Lung (tissue), 12 donors: ENCODE data around the gene TNFRSF11A. TPM values are rescaled to one million over a fixed set of nuclear protein-coding genes. Genes with fewer than 3 reads are reported as not detected.

Experiments
- ATAC-seq: fragments of 200-7000 bp; cut with Tn5 transposase; one replicate; pipeline ENCODE4 v1.9.1; 2020; ENCODE audit warnings: moderate number of reproducible peaks; ENCODE audit not compliant: insufficient read depth, low FRiP score
- DNase-seq, 3 donors: peaks; one replicate each; pipeline ENCODE4 v3.0.0-alpha.2; 2013 to 2017
- H3K27ac ChIP-seq, 2 donors: one replicate each; pipeline ENCODE4 v1.5.1; 2013; ENCODE audit warnings: mild to moderate bottlenecking in 2 of 2, moderate library complexity in 2 of 2, control low read depth in 1 of 2, inconsistent platforms in 1 of 2, low read depth in 1 of 2, low read length in 1 of 2
- H3K27me3 ChIP-seq, 3 donors: one replicate each; pipeline ENCODE4 v1.5.1; 2013; ENCODE audit warnings: low read length in 2 of 3; ENCODE audit not compliant: control insufficient read depth in 3 of 3, insufficient read depth in 3 of 3
- H3K36me3 ChIP-seq, 4 donors: one replicate each; pipeline ENCODE4 v1.5.1; 2013; ENCODE audit warnings: low read length in 4 of 4, mild to moderate bottlenecking in 1 of 4, moderate library complexity in 1 of 4; ENCODE audit not compliant: control insufficient read depth in 4 of 4, insufficient read depth in 4 of 4
- H3K4me1 ChIP-seq, 5 donors: one replicate each; pipeline ENCODE4 v1.5.1; 2013; ENCODE audit warnings: low read length in 5 of 5, mild to moderate bottlenecking in 2 of 5, moderate library complexity in 1 of 5; ENCODE audit not compliant: control insufficient read depth in 5 of 5, insufficient read depth in 5 of 5
- H3K4me3 ChIP-seq: one replicate; pipeline ENCODE4 v1.5.1; 2013; ENCODE audit warnings: mild to moderate bottlenecking, control low read depth, moderate library complexity
- H3K9ac ChIP-seq, 2 donors: one replicate each; pipeline ENCODE4 v1.5.1; 2013; ENCODE audit warnings: low read length in 2 of 2, control low read depth in 1 of 2; ENCODE audit not compliant: insufficient read depth in 1 of 2
- H3K9me3 ChIP-seq, 4 donors: one replicate each; pipeline ENCODE4 v1.5.1; 2013; ENCODE audit warnings: low read length in 3 of 4, mild to moderate bottlenecking in 1 of 4, moderate library complexity in 1 of 4; ENCODE audit not compliant: control insufficient read depth in 4 of 4, insufficient read depth in 3 of 4
- CTCF ChIP-seq: IDR thresholded peaks from 2 replicates; pipeline ENCODE4 v1.5.1; 2012; ENCODE audit warnings: mild to moderate bottlenecking; ENCODE audit errors: control extremely low read depth, extremely low read depth
- WGBS, 2 donors: extraction: QIAGEN DNeasy Blood & Tissue Kit; methylation state at CpG; one replicate each; pipeline ENCODE4 v1.1.7; 2013; 5-methylcytosine and 5-hydroxymethylcytosine counted together
- polyA plus RNA-seq, 2 donors: library from polyadenylated mRNA; stranded (reverse); fragments of 200-250 nt; gene quantifications; one replicate each; pipeline ENCODE4 v1.2.1, GENCODE V29; 2013
- total RNA-seq, 2 donors: library from RNA; depleted of rRNA in 1 of 2; stranded (reverse); fragments of >200 nt in 1 of 2; gene quantifications; one replicate each; pipeline ENCODE4 v1.2.1, GENCODE V29; 2014 to 2021
- donor health status: control.
- donor health status: control.
- donor health status: Bipolar disorder and iron deficiency.
- donor health status: healthy.
- donor health status: DM: yes; HTN: yes; CAD: no.

TNFRSF11A gene
- total and polyA plus RNA-seq, 4 donors: 1.0 to 7.8 (median 2.8) TPM

GRCh38 chr18:62386601-62387000 lies 61.5 kb downstream of the TNFRSF11A start:
- DNase-seq (no peak), ATAC-seq (no peak)
- 76 to 89% methylated on average over 4 of the region's 4 CpGs for WGBS, 2 donors

DNA sequence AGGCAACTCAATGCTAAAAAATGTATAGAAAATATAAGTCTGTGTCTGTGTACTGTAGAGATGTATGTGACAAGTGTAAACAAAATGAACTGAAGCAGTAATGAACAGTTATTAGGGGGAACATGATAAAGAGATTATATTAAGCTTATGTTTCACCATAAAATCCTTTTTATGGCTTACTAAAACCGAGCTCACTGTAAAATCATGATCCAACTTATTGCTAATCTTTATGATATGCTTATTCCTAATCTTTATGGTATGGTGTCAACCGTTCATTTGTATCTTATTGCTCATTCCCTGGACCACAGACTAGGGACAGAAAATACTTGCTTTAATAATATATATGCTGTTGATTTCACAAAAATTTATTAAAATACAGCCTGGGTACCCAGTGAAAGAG lies 62.1 kb downstream of the TNFRSF11A start:
- no peaks in the 10 kb centered on the region for H3K36me3 ChIP-seq
- TF ChIP-seq CTCF: no peak
- H3K4me1 ChIP-seq: peaks cover 0 to 1% (median 0%) of the 10 kb centered on the region in 5 donors
- peaks cover 0 to 5% (median 0%) of the 10 kb centered on the region in 4 donors for H3K9me3 ChIP-seq
- DNase-seq (no peak), ATAC-seq (no peak)
- 90 to 96% methylated on average over 2 of the region's 2 CpGs for WGBS, 2 donors
- no peaks in the 10 kb centered on the region for H3K27me3 ChIP-seq
- no peak overlapping the region for H3K27ac ChIP-seq
- H3K4me3 ChIP-seq: no peak overlapping the region
- no peak overlapping the region for H3K9ac ChIP-seq

More at GRCh38 chr18:62386601-62387000, 61.5 kb downstream of the TNFRSF11A start:
- no peak for TF ChIP-seq CTCF
- no peak overlapping the region for H3K27ac ChIP-seq
- no peak overlapping the region for H3K9ac ChIP-seq
- no peaks in the 10 kb centered on the region for H3K36me3 ChIP-seq
- H3K27me3 ChIP-seq: no peaks in the 10 kb centered on the region
- peaks cover 0 to 5% (median 0%) of the 10 kb centered on the region in 4 donors for H3K9me3 ChIP-seq
- no peak overlapping the region for H3K4me3 ChIP-seq
- peaks cover 0 to 1% (median 0%) of the 10 kb centered on the region in 5 donors for H3K4me1 ChIP-seq

GRCh38 chr18:62388855-62389760 lies 64.0 kb downstream of the TNFRSF11A start:
- Histone ChIP-seq H3K27ac (no peak overlapping the region), H3K36me3 (no peaks in the 10 kb centered on the region), H3K9ac (no peak overlapping the region), H3K4me3 (no peak overlapping the region), H3K4me1 (no peaks in the 10 kb centered on the region), H3K9me3 (peaks cover 0 to 2% (median 0%) of the 10 kb centered on the region in 4 donors), H3K27me3 (no peaks in the 10 kb centered on the region)
- DNase-seq (no peak), ATAC-seq (no peak)
- WGBS, 2 donors: 88 to 97% methylated on average over 16 of the region's 16 CpGs
- TF ChIP-seq CTCF: no peak
